ENCODE data around the gene CLIP1.
"Not testable (repeated sequence)": the region's sequence is repeated elsewhere in the genome, so short reads cannot be mapped to it uniquely, and the experiment has no call there.

The CLIP1 gene
- long read RNA-seq, full-length matches to known transcripts = 6 of 201 reads
- long read RNA-seq, partial matches to known transcripts = 172 of 201 reads
- long read RNA-seq, other reads (novel, unspliced or antisense) = 23 of 201 reads

- Histone ChIP-seq H3K27ac (replicated peaks) (peak within 1 kb of the TSS; percentile 70), H3K27me3 (ENCODE audit: insufficient read depth, poor library complexity, severe bottlenecking) (no peaks in the 10 kb centered on the region), H3K4me3 (replicated peaks; ENCODE audit: insufficient read depth, low read length) (peak within 1 kb of the TSS; percentile 88)
- TF ChIP-seq POLR2AphosphoS5 (IDR thresholded peaks at IDR 0.05; ENCODE audit: low read depth) (no peak), GABPA (IDR thresholded peaks at IDR 0.05; ENCODE audit: low read depth) (0 out of 2 replicates have a peak, but pooled peaks have one; percentile 10)
- TF ChIP-seq, protein P1, sequence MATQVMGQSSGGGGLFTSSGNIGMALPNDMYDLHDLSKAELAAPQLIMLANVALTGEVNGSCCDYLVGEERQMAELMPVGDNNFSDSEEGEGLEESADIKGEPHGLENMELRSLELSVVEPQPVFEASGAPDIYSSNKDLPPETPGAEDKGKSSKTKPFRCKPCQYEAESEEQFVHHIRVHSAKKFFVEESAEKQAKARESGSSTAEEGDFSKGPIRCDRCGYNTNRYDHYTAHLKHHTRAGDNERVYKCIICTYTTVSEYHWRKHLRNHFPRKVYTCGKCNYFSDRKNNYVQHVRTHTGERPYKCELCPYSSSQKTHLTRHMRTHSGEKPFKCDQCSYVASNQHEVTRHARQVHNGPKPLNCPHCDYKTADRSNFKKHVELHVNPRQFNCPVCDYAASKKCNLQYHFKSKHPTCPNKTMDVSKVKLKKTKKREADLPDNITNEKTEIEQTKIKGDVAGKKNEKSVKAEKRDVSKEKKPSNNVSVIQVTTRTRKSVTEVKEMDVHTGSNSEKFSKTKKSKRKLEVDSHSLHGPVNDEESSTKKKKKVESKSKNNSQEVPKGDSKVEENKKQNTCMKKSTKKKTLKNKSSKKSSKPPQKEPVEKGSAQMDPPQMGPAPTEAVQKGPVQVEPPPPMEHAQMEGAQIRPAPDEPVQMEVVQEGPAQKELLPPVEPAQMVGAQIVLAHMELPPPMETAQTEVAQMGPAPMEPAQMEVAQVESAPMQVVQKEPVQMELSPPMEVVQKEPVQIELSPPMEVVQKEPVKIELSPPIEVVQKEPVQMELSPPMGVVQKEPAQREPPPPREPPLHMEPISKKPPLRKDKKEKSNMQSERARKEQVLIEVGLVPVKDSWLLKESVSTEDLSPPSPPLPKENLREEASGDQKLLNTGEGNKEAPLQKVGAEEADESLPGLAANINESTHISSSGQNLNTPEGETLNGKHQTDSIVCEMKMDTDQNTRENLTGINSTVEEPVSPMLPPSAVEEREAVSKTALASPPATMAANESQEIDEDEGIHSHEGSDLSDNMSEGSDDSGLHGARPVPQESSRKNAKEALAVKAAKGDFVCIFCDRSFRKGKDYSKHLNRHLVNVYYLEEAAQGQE (IDR thresholded peaks at IDR 0.05; ENCODE audit: insufficient replicate concordance, low read depth) = no peak
- TF ChIP-seq, protein P2, sequence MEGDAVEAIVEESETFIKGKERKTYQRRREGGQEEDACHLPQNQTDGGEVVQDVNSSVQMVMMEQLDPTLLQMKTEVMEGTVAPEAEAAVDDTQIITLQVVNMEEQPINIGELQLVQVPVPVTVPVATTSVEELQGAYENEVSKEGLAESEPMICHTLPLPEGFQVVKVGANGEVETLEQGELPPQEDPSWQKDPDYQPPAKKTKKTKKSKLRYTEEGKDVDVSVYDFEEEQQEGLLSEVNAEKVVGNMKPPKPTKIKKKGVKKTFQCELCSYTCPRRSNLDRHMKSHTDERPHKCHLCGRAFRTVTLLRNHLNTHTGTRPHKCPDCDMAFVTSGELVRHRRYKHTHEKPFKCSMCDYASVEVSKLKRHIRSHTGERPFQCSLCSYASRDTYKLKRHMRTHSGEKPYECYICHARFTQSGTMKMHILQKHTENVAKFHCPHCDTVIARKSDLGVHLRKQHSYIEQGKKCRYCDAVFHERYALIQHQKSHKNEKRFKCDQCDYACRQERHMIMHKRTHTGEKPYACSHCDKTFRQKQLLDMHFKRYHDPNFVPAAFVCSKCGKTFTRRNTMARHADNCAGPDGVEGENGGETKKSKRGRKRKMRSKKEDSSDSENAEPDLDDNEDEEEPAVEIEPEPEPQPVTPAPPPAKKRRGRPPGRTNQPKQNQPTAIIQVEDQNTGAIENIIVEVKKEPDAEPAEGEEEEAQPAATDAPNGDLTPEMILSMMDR (IDR thresholded peaks at IDR 0.05; ENCODE audit: insufficient read depth, low read length) = peak; percentile 22
- peak; percentile 27 to 49 for DNase-seq (ENCODE audit: low read depth in 1 of 2, low spot score in 1 of 2)
Measured at GRCh38 chr12:122421821-122422729, at the start of gene CLIP1. CLIP1 (minus strand) TSS chr12:122422669; CDS start chr12:122380452, 42,217 bp downstream.

- Histone ChIP-seq H3K27ac (replicated peaks) (no peak overlapping the region), H3K27me3 (ENCODE audit: insufficient read depth, poor library complexity, severe bottlenecking) (no peaks in the 10 kb centered on the region), H3K4me3 (replicated peaks; ENCODE audit: insufficient read depth, low read length) (no peak overlapping the region)
- TF ChIP-seq POLR2AphosphoS5 (IDR thresholded peaks at IDR 0.05; ENCODE audit: low read depth) (no peak), GABPA (IDR thresholded peaks at IDR 0.05; ENCODE audit: low read depth) (no peak), SPI1 (IDR thresholded peaks at IDR 0.05; ENCODE audit: borderline replicate concordance, low read depth) (no peak)
- TF ChIP-seq, protein P2 (IDR thresholded peaks at IDR 0.05; ENCODE audit: insufficient read depth, low read length) = peak; percentile 58
- TF ChIP-seq, protein P1 (IDR thresholded peaks at IDR 0.05; ENCODE audit: insufficient replicate concordance, low read depth) = no peak
- DNase-seq (ENCODE audit: low read depth in 1 of 2, low spot score in 1 of 2) = peak in 1 of 2 experiments; percentile 24
Measured at GRCh38 chr12:122471324-122472226, 49.1 kb upstream of the CLIP1 start.

GRCh38 chr12:122470576-122470975 lies 48.1 kb upstream of the CLIP1 start:
- not testable (repeated sequence) for H3K27me3 ChIP-seq (ENCODE audit: insufficient read depth, poor library complexity, severe bottlenecking); H3K27ac ChIP-seq (replicated peaks); DNase-seq (ENCODE audit: low read depth in 1 of 2, low spot score in 1 of 2)

DNA sequence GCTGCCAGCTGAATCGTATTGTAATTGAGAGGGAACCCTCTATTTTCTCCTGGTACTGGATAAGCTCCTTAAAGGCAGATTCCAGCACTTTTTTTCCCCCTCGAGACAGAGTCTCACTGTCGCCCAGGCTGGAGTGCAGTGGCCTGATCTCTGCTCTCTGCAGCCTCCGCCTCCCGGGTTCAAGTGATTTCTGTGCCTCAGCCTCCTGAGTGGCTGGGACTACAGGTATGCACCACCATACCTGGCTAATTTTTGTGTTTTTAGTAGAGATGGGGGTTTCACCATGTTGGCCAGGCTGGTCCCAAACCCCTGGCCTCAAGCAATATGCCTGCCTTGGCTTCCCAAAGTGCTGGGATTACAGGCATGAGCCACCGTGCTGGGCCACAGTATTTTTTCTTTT lies 47.4 kb upstream of the CLIP1 start:
- DNase-seq (ENCODE audit: low read depth in 1 of 2, low spot score in 1 of 2); H3K27me3 ChIP-seq (ENCODE audit: insufficient read depth, poor library complexity, severe bottlenecking); H3K27ac ChIP-seq (replicated peaks); H3K4me3 ChIP-seq (replicated peaks; ENCODE audit: insufficient read depth, low read length): not testable (repeated sequence)

More at GRCh38 chr12:122470576-122470975, 48.1 kb upstream of the CLIP1 start:
- not testable (repeated sequence) for H3K4me3 ChIP-seq (replicated peaks; ENCODE audit: insufficient read depth, low read length)
